Stimulated activated CD4-positive, alpha-beta T cell treated with anti-CD3 and anti-CD28 coated beads, Interleukin-12 subunit alpha, Interleukin-12 subunit beta, amount 100 ng/mL, for 4 hours (primary cell): ENCODE data around the gene COL8A1.
A peak's percentile ranks its signal among the peaks of the same experiment; 100 is the strongest.

Experiments
- DNase-seq: peaks from one replicate; pipeline ENCODE4 v3.0.0-alpha.2; 2020

COL8A1 gene

GRCh38 chr3:99678023-99678422 lies 39.6 kb downstream of the COL8A1 start:
- DNase-seq = no peak

GRCh38 chr3:99678896-99679295 lies 40.5 kb downstream of the COL8A1 start:
- no peak for DNase-seq

GRCh38 chr3:99681512-99681911 lies 43.1 kb downstream of the COL8A1 start:
- no peak for DNase-seq

GRCh38 chr3:99681976-99682375 lies 43.6 kb downstream of the COL8A1 start:
- DNase-seq = no peak

- no peak for DNase-seq
Measured at GRCh38 chr3:99683465-99683864, 45.1 kb downstream of the COL8A1 start.

- DNase-seq = no peak
Measured at GRCh38 chr3:99683876-99684275, 45.5 kb downstream of the COL8A1 start.

- DNase-seq = no peak
Measured at GRCh38 chr3:99684644-99685043, 46.2 kb downstream of the COL8A1 start.

- DNase-seq = no peak
Measured at GRCh38 chr3:99686469-99686868, 48.1 kb downstream of the COL8A1 start.

GRCh38 chr3:99686955-99687612 lies 48.7 kb downstream of the COL8A1 start:
- peak; percentile 17 for DNase-seq

GRCh38 chr3:99690761-99691369 lies 52.5 kb downstream of the COL8A1 start:
- DNase-seq = no peak

GRCh38 chr3:99693636-99694035 lies 55.2 kb downstream of the COL8A1 start:
- DNase-seq = no peak

GRCh38 chr3:99696497-99696896 lies 58.1 kb downstream of the COL8A1 start:
- DNase-seq = no peak

- DNase-seq = no peak
Measured at GRCh38 chr3:99697250-99697649, 58.9 kb downstream of the COL8A1 start.

GRCh38 chr3:99698932-99699331 lies 60.5 kb downstream of the COL8A1 start:
- no peak for DNase-seq

- DNase-seq = no peak
Measured at GRCh38 chr3:99699841-99700240, 61.4 kb downstream of the COL8A1 start.

GRCh38 chr3:99700631-99701268 lies 62.4 kb downstream of the COL8A1 start:
- no peak for DNase-seq

GRCh38 chr3:99702953-99703943 lies 64.9 kb downstream of the COL8A1 start:
- no peak for DNase-seq

- no peak for DNase-seq
Measured at GRCh38 chr3:99704417-99704816, 66.0 kb downstream of the COL8A1 start.

- DNase-seq = no peak
Measured at GRCh38 chr3:99706410-99706809, 68.0 kb downstream of the COL8A1 start.

GRCh38 chr3:99708207-99708745 lies 69.9 kb downstream of the COL8A1 start:
- no peak for DNase-seq

GRCh38 chr3:99709686-99710085 lies 71.3 kb downstream of the COL8A1 start:
- no peak for DNase-seq

- DNase-seq = no peak
Measured at GRCh38 chr3:99710094-99710493, 71.7 kb downstream of the COL8A1 start.

- DNase-seq = no peak
Measured at GRCh38 chr3:99711351-99711750, 73.0 kb downstream of the COL8A1 start.
